ENCODE measurements around the gene EVPL.
"Not testable (repeated sequence)": the region's sequence is repeated elsewhere in the genome, so short reads cannot be mapped to it uniquely, and the experiment has no call there.

EVPL gene

DNA sequence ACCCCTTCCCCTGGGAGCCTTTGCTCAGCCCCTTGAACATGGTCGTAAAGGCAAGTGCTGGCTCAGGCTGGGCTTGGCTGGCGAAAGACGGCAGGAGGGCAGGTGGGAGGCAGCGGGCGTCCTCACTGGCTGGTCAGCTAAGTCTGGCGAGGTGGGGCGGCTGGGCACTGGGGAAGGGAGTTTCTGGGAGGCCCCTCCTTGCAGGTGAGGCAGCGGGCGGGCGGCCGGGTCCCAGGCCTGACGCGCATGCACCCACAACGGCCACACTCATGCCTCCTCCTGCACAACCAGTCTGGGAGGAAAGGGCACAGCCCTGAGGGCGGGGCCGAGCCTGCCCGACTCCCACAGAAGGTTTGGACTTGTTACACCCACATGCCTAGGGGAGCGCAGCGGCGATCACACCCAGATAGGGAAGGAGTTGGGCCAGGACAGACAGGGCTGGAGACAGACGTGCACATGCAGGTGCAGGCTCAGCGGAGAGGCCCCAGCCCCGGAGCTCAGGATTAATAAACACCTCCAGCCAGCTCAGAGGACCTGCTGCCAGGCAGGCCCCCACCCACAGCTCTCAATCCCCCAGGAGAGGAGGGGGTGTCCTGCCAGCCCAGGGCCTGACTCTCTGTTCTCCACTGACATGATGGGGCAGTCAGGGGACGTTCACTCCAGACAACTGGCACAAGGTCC, at the start of gene EVPL:
TSS of gene EVPL (minus strand) at position 148 of the 681 bp plus-strand sequence. CDS start at position 40, 108 bp downstream.
- DNase-seq (ENCODE audit: low read depth in 2 of 2) = no peak

- DNase-seq (ENCODE audit: low read depth in 2 of 2) = no peak
Observed at GRCh38 chr17:76076146-76076764, 49.1 kb upstream of the EVPL start.

- no peak for DNase-seq (ENCODE audit: low read depth in 2 of 2)
Observed at GRCh38 chr17:76075364-76076145, 48.4 kb upstream of the EVPL start.

- no peak for DNase-seq (ENCODE audit: low read depth in 2 of 2)
Observed at GRCh38 chr17:76074390-76075363, 47.6 kb upstream of the EVPL start, which contains the start of gene GALR2. GALR2 (plus strand) TSS chr17:76074781; CDS start chr17:76074884, 103 bp downstream.

DNA sequence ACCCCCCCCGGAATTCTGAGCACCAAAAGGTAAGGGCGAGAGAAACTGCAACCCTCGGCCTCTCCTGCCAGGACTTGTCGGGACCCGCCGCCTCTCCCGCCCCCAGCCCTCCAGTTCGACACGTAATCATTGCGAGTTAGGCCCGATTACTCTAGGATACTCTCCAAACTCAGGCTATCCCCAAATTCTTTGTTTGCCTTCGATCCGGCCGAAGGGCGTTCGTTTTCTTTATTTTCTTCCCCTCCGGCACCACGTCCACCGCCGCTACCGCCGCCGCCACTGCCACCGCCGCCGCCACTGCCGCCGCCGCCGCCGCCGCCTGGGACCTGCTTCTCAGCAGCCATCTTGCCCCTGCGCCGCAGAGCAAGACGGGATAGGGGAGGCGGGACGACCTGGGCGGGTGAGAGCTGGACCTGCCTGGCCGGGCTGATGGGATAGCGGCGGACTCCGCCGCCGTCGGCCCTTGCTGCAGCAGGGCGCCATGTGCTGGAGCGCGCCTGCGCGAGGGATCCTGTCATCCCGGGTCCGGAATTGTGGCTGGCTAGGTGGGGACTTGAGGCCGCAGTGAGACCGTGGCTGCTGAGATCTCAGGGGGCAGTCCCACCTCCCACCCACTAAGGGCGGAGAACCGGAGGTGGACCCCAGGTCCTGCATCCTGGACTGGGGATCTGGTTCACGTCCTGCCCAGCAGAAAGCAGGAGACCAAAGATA, 45.2 kb upstream of the EVPL start, which contains the start of gene SRP68:
TSS of gene SRP68 (minus strand) at position 370 of the 711 bp plus-strand sequence. CDS start at position 344, 26 bp downstream.
- DNase-seq (ENCODE audit: low read depth in 2 of 2) = peak; percentile 65 to 66

DNA sequence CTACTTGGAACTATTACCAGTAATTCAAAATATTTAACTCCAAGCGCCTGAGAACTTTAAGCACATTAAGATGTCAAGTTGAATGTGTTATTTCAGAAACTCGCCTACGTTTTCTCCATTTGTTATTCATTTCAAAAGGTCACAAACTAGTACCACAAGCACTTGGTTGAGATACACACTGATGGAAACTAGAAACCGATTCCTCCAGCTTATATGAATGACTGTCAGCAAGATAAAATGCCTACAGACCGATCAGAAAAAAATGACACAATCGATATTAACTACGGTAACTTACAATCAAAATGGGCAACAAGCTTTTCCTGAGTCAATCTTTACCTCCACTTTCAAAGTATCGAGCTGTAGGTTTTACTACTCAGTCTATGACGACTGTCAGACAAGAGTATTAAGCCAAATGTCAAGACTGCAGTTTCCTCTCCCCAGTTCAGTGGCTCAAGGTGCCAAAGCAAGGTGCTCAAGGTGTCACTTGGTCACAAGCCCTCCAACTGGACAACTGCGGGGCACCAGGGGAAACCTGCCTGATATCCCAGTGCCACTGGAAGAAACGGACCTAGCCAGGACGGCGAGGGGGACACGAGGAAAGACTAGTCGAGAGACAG, 44.5 kb upstream of the EVPL start:
- no peak for DNase-seq (ENCODE audit: low read depth in 2 of 2)

- DNase-seq (ENCODE audit: low read depth in 2 of 2) = no peak
Observed at GRCh38 chr17:76065775-76066174, 38.7 kb upstream of the EVPL start.

- no peak for DNase-seq (ENCODE audit: low read depth in 2 of 2)
Observed at GRCh38 chr17:76063875-76064546, 36.9 kb upstream of the EVPL start.

- DNase-seq (ENCODE audit: low read depth in 2 of 2) = not testable (repeated sequence)
Observed at GRCh38 chr17:76058264-76058663, 31.2 kb upstream of the EVPL start.

DNA sequence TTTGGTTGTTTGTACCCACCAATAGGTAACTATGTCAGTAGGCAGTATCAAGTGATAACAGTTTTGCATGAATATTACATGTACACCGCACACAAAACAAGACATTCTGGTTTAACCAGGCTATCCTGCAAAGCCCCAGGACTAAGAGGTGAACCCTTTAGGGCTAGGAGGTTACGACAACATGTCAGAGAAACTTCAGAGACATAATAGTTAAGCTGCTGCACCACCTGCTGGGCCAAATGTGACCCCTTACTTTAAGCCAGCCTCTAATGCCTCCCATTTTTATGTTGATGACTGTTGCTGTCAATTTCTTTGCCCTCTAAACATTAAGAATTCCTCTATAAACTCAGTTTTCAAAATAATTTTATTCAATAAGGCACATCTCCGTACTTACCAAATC, 29.8 kb upstream of the EVPL start:
- no peak for DNase-seq (ENCODE audit: low read depth in 2 of 2)

DNA sequence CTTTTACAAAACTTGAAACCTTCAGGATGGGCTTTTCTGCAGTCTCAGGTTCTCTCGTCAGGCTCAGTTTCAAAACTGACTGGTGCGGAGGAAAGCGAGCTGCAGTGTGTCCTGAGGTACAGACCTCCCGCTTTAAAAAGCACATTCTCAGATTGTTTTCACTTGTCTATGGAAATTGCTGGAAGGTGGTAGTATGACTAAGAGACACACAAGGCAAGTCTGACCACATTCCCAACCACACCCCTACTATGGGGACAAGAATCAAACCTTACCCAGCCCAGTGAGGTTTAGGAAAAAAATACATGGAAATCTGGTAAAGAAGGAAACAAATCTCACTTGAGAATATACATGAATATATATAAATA, 27.0 kb upstream of the EVPL start:
- no peak for DNase-seq (ENCODE audit: low read depth in 2 of 2)

DNA sequence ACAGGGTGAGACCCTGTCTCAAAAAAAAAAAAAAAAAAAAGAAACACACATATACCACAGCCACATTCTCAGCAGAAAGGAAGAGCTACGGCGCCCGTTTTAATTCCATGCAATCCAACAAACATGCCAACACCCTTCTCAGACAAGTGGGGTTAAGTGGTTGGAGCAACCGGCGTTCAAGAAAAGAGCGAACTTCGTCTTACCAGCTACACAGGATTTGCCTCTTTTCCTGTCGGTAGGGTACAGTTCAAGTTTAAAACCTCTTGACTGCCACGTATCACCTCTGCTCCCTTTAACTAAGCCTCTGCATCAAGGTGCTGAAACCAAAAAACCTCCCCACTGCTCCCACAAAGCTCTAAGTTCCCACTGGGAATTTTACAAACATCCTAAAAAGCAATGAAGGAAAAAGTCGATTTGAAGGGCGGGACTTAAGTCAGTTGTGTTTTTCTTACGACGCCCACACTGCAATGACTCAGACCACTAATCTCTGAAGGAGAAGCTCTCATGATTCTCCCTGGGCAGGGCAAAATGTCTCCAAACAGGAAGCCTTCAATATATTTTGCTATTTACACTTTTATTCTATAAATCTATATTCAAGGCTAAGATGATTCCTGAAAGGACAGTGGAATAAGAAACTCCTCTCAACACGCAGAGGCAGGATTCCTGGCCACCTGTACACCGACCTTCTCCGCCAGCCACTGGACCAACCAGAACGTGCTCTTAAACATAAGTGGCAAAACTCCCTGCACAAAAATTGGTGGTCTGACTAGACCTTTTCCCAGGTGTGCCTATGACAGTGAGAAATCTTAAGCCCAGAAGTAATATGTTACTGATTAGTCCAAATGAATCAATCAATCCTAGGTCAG, 26.4 kb upstream of the EVPL start:
- no peak for DNase-seq (ENCODE audit: low read depth in 2 of 2)

GRCh38 chr17:76051561-76051960, 24.5 kb upstream of the EVPL start:
- no peak for DNase-seq (ENCODE audit: low read depth in 2 of 2)

GRCh38 chr17:76050538-76051467, 23.7 kb upstream of the EVPL start:
- no peak for DNase-seq (ENCODE audit: low read depth in 2 of 2)

- no peak for DNase-seq (ENCODE audit: low read depth in 2 of 2)
Observed at GRCh38 chr17:76049836-76050537, 22.9 kb upstream of the EVPL start.

GRCh38 chr17:76049239-76049638, 22.1 kb upstream of the EVPL start:
- DNase-seq (ENCODE audit: low read depth in 2 of 2) = no peak

DNA sequence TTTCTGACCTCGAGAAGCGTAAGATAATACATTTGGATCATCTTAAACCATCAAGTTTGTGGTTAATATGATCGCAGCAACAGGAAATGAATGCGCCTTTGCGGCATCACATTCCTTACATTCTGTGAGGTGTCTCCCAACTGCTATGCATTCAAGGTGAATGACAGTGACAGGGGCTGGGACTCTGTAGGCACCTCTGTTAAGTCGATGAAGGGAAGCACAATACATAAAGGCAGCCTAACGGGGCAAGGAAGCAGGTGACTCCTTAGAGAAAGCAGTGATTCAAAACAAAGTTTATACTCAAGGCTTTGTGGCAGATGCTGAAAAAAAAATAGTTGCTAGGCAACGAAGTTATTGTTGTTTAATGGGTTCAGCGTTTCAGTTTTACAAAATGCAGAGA, 21.6 kb upstream of the EVPL start:
- no peak for DNase-seq (ENCODE audit: low read depth in 2 of 2)
